Transverse colon (tissue), 4 donors: ENCODE results near the gene IFI35. TPM values are rescaled to one million over a fixed set of nuclear protein-coding genes. Genes with fewer than 3 reads are reported as not detected.
"Not testable (repeated sequence)": the region's sequence is repeated elsewhere in the genome, so short reads cannot be mapped to it uniquely, and the experiment has no call there.

Experiments used
- DNase-seq: peaks from one replicate; pipeline ENCODE4 v3.0.0-alpha.2; 2019
- H3K27ac ChIP-seq, 4 donors: fragments of 200-600 bp; sonication (generic); 2 replicates each; pipeline ENCODE4 v1.5.1; 2016 to 2018; ENCODE audit warnings: inconsistent platforms in 4 of 4
- H3K27me3 ChIP-seq: fragments of 200-600 bp; sonication (generic); 2 replicates; pipeline ENCODE4 v1.5.1; 2017; ENCODE audit warnings: inconsistent platforms
- H3K36me3 ChIP-seq, 4 donors: fragments of 200-600 bp; sonication (generic); 2 replicates each; pipeline ENCODE4 v1.5.1; 2017 to 2019; ENCODE audit warnings: inconsistent platforms in 4 of 4
- H3K4me1 ChIP-seq, 4 donors: fragments of 200-600 bp; sonication (generic); 2 replicates each; pipeline ENCODE4 v1.5.1; 2017 to 2020; ENCODE audit warnings: inconsistent platforms in 4 of 4
- H3K4me3 ChIP-seq, 4 donors: fragments of 200-600 bp; sonication (generic); 1 replicate in 1 of 4; 2 replicates in 3 of 4; pipeline versions ENCODE4 v1.5.1 to v1.6.1; 2017 to 2019; ENCODE audit warnings: inconsistent platforms in 4 of 4
- H3K9me3 ChIP-seq, 2 donors: fragments of 200-600 bp; sonication (generic); 2 replicates each; pipeline ENCODE4 v1.5.1; 2017 to 2019; ENCODE audit warnings: inconsistent platforms in 2 of 2
- CTCF ChIP-seq, 5 experiments: fragments of 200-600 bp in 3 of 5; fragments of 450-650 bp in 2 of 5; sonication (generic) in 3 of 5; IDR thresholded peaks; 1 replicate in 2 of 5; 2 replicates in 3 of 5; pipeline ENCODE4 v1.5.1; 2016 to 2017; ENCODE audit warnings: antibody characterized with exemption in 5 of 5, inconsistent platforms in 3 of 5, mild to moderate bottlenecking in 2 of 5, moderate library complexity in 1 of 5
- EP300 ChIP-seq: sonication (generic); formaldehyde crosslinking; IDR thresholded peaks from one replicate; pipeline ENCODE4 v1.6.1; 2017; ENCODE audit warnings: antibody characterized with exemption, low read depth
- POLR2A ChIP-seq: fragments of 450-650 bp; IDR thresholded peaks from one replicate; pipeline ENCODE4 v1.6.1; 2016; ENCODE audit warnings: antibody characterized with exemption, mild to moderate bottlenecking, moderate library complexity
- POLR2AphosphoS5 ChIP-seq, 3 donors: sonication (generic); formaldehyde crosslinking; IDR thresholded peaks; one replicate each; pipeline ENCODE4 v1.6.1; 2016; ENCODE audit warnings: antibody characterized with exemption in 3 of 3
- WGBS, 2 donors: methylation state at CpG; one replicate each; pipeline ENCODE4 v1.1.5; 2018; ENCODE audit warnings: low coverage in 1 of 2; 5-methylcytosine and 5-hydroxymethylcytosine counted together
- in situ Hi-C, 4 donors: fragments of 200-750 bp; cut with MboI; loops; one replicate each; pipeline versions ENCODE4 v1.15.0 to v1.15.1; 2017; ENCODE audit warnings: low sequenced_read_pairs in 3 of 4, low pct_ligation_motif_present in 1 of 4, low pct_unique_long_range_greater_than_20kb in 1 of 4
- intact Hi-C: fragments of 100-400 bp; cut with DNase I; formaldehyde crosslinking; loops from one replicate; pipeline ENCODE4 v1.15.1; 2023; ENCODE audit warnings: low total_unique reads
- total RNA-seq, 4 donors: library from RNA; depleted of rRNA; stranded (reverse); fragments of >200 nt; gene quantifications; one replicate each; pipeline ENCODE4 v1.1.0, GENCODE V29; 2016

Gene IFI35
- total RNA-seq, 4 donors from 2014 or later: 11.5 to 81.1 (median 47.2) TPM

- Histone ChIP-seq H3K9me3 (no peaks in the 10 kb centered on the region), H3K4me3 (no peak overlapping the region), H3K36me3 (peaks cover 0 to 49% (median 23%) of the 10 kb centered on the region in 4 donors), H3K27ac (no peak overlapping the region), H3K4me1 (peaks cover 0 to 5% (median 2%) of the 10 kb centered on the region in 4 donors), H3K27me3 (no peaks in the 10 kb centered on the region)
- intact Hi-C loops (no loop called here), in situ Hi-C loops (no loop called here)
- no peak for DNase-seq
- WGBS, 2 donors: 95 to 100% methylated on average over 2 to 5 of the region's 5 CpGs
- no peak for TF ChIP-seq POLR2AphosphoS5 (IDR thresholded peaks at IDR 0.05)
- no peak for TF ChIP-seq POLR2A
- TF ChIP-seq CTCF (IDR thresholded peaks at IDR 0.05): no peak
- TF ChIP-seq EP300: no peak
Measured at GRCh38 chr17:42989141-42989540, 17.4 kb upstream of the IFI35 start.

GRCh38 chr17:42989726-42990652, 16.6 kb upstream of the IFI35 start:
- in situ Hi-C loops: no loop called here

GRCh38 chr17:42991471-42991870, 15.1 kb upstream of the IFI35 start:
- Histone ChIP-seq H3K4me1 (no peaks in the 10 kb centered on the region), H3K9me3 (no peaks in the 10 kb centered on the region), H3K36me3 (peaks cover 0 to 49% (median 20%) of the 10 kb centered on the region in 4 donors), H3K4me3 (no peak overlapping the region), H3K27me3 (no peaks in the 10 kb centered on the region), H3K27ac (no peak overlapping the region)
- intact Hi-C loops: no loop called here
- in situ Hi-C loops: no loop called here
- TF ChIP-seq POLR2AphosphoS5 (IDR thresholded peaks at IDR 0.05) (no peak), CTCF (IDR thresholded peaks at IDR 0.05) (no peak)
- 92% methylated on average over 6 of the region's 6 CpGs; no CpG with 5 or more reads in 1 of the 2 donors for WGBS, 2 donors
- DNase-seq: no peak

More at GRCh38 chr17:42989726-42990652, 16.6 kb upstream of the IFI35 start:
- intact Hi-C loops: no loop called here
- Histone ChIP-seq H3K9me3 (no peaks in the 10 kb centered on the region), H3K36me3 (peaks cover 0 to 49% (median 23%) of the 10 kb centered on the region in 4 donors), H3K4me1 (no peaks in the 10 kb centered on the region), H3K4me3 (no peak overlapping the region), H3K27me3 (no peaks in the 10 kb centered on the region), H3K27ac (no peak overlapping the region)
- 80 to 85% methylated on average over 6 of the region's 6 CpGs for WGBS, 2 donors
- no peak for DNase-seq
- TF ChIP-seq EP300 (no peak), CTCF (IDR thresholded peaks at IDR 0.05) (no peak)

- no peak for DNase-seq
- in situ Hi-C loops: no loop called here
- H3K27me3 ChIP-seq: no peaks in the 10 kb centered on the region
- 82 to 85% methylated on average over 4 to 5 of the region's 5 CpGs for WGBS, 2 donors
- no peaks in the 10 kb centered on the region for H3K9me3 ChIP-seq
- H3K36me3 ChIP-seq: peaks cover 0 to 40% (median 15%) of the 10 kb centered on the region in 4 donors
- no peak overlapping the region for H3K27ac ChIP-seq
- H3K4me1 ChIP-seq: peaks cover 5 to 7% (median 7%) of the 10 kb centered on the region in 4 donors
- no peak overlapping the region for H3K4me3 ChIP-seq
- TF ChIP-seq EP300: no peak
- no peak for TF ChIP-seq POLR2A
- TF ChIP-seq POLR2AphosphoS5 (IDR thresholded peaks at IDR 0.05): no peak
- no peak for TF ChIP-seq CTCF (IDR thresholded peaks at IDR 0.05)
- intact Hi-C loops: no loop called here
Measured at GRCh38 chr17:42992872-42993271, 13.7 kb upstream of the IFI35 start.

GRCh38 chr17:42993913-42994312, 12.7 kb upstream of the IFI35 start:
- WGBS, 2 donors: 82% methylated on average over 2 to 10 of the region's 10 CpGs
- H3K4me1 ChIP-seq, intact Hi-C loops, H3K27me3 ChIP-seq, H3K9me3 ChIP-seq, DNase-seq, in situ Hi-C loops, H3K27ac ChIP-seq, H3K4me3 ChIP-seq: not testable (repeated sequence)
- H3K36me3 ChIP-seq: peaks cover 0 to 30% (median 9%) of the 10 kb centered on the region in 4 donors
